Measurements from ENCODE around the gene FXYD1. TPM values are rescaled to one million over a fixed set of nuclear protein-coding genes. Genes with fewer than 3 reads are reported as not detected.

Gene FXYD1
- total RNA-seq, 1 experiment from 2014 or later: not detected

DNA sequence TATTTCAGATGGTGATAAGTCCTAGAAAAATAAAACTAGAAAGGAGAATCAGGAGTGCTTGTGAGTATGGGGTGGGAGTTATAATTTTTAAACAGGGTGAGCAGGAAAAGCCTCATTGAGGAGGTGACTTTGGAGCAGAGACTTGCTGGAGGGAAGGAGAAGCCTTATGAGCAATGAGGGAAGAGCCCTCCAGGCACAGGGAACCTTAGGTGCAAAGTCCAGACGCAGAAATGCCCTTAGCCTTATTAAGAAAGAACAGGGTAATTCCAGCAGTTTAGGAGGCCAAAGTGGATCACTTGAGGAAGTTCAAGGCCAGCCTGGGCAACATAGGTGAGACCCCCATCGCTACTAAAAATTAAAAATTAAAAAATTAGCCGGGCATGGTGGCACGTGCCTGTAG is 44.0 kb upstream of the FXYD1 start:
- in situ Hi-C loops (cut with HindIII; ENCODE audit: low pct_unique_long_range_greater_than_20kb, low sequenced_read_pairs): no loop called here
- Histone ChIP-seq H3K27me3 (ENCODE audit: control insufficient read depth, insufficient read depth, low read length) (no peaks in the 10 kb centered on the region), H3K4me3 (ENCODE audit: low read depth in 2 of 2, low read length in 2 of 2) (no peak overlapping the region), H3K4me1 (ENCODE audit: control insufficient read depth, insufficient read depth, low read length) (peaks cover 8% of the 10 kb centered on the region), H3K36me3 (ENCODE audit: control insufficient read depth, insufficient read depth, low read length) (no peaks in the 10 kb centered on the region), H3K9me3 (ENCODE audit: control insufficient read depth, insufficient read depth, low read depth, low read length) (no peaks in the 10 kb centered on the region), H3K27ac (ENCODE audit: low read length) (no peak overlapping the region)
- POLR2A ChIA-PET: no interaction called here
- TF ChIP-seq, protein P1, sequence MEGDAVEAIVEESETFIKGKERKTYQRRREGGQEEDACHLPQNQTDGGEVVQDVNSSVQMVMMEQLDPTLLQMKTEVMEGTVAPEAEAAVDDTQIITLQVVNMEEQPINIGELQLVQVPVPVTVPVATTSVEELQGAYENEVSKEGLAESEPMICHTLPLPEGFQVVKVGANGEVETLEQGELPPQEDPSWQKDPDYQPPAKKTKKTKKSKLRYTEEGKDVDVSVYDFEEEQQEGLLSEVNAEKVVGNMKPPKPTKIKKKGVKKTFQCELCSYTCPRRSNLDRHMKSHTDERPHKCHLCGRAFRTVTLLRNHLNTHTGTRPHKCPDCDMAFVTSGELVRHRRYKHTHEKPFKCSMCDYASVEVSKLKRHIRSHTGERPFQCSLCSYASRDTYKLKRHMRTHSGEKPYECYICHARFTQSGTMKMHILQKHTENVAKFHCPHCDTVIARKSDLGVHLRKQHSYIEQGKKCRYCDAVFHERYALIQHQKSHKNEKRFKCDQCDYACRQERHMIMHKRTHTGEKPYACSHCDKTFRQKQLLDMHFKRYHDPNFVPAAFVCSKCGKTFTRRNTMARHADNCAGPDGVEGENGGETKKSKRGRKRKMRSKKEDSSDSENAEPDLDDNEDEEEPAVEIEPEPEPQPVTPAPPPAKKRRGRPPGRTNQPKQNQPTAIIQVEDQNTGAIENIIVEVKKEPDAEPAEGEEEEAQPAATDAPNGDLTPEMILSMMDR (IDR thresholded peaks at IDR 0.05): no peak
- TF ChIP-seq, protein P2, sequence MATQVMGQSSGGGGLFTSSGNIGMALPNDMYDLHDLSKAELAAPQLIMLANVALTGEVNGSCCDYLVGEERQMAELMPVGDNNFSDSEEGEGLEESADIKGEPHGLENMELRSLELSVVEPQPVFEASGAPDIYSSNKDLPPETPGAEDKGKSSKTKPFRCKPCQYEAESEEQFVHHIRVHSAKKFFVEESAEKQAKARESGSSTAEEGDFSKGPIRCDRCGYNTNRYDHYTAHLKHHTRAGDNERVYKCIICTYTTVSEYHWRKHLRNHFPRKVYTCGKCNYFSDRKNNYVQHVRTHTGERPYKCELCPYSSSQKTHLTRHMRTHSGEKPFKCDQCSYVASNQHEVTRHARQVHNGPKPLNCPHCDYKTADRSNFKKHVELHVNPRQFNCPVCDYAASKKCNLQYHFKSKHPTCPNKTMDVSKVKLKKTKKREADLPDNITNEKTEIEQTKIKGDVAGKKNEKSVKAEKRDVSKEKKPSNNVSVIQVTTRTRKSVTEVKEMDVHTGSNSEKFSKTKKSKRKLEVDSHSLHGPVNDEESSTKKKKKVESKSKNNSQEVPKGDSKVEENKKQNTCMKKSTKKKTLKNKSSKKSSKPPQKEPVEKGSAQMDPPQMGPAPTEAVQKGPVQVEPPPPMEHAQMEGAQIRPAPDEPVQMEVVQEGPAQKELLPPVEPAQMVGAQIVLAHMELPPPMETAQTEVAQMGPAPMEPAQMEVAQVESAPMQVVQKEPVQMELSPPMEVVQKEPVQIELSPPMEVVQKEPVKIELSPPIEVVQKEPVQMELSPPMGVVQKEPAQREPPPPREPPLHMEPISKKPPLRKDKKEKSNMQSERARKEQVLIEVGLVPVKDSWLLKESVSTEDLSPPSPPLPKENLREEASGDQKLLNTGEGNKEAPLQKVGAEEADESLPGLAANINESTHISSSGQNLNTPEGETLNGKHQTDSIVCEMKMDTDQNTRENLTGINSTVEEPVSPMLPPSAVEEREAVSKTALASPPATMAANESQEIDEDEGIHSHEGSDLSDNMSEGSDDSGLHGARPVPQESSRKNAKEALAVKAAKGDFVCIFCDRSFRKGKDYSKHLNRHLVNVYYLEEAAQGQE (IDR thresholded peaks at IDR 0.05; ENCODE audit: insufficient read depth in 1 of 2, low read depth in 2 of 2, low read length in 1 of 2): no peak
- TF ChIP-seq SIN3A (IDR thresholded peaks at IDR 0.05; ENCODE audit: borderline replicate concordance, insufficient read depth, low read depth, low read length) (no peak), TCF7L2 (IDR thresholded peaks at IDR 0.05; ENCODE audit: low read depth, low read length) (no peak), POLR2AphosphoS5 (IDR thresholded peaks at IDR 0.05; ENCODE audit: low read depth, low read length) (no peak)
- CTCF ChIA-PET: no interaction called here
- no TSS peak for BruUV-seq (replicated peaks)
- DNase-seq (ENCODE audit: low read depth, low spot score) (no peak), ATAC-seq (no peak)
- intact Hi-C loops (cut with micrococcal nuclease; ENCODE audit: unreplicated experiment): loop anchor here (5.0 to 10.0 kb wide), 2 partner anchors 50 to 122 kb away; partner anchors contain the start of gene HPN

DNA sequence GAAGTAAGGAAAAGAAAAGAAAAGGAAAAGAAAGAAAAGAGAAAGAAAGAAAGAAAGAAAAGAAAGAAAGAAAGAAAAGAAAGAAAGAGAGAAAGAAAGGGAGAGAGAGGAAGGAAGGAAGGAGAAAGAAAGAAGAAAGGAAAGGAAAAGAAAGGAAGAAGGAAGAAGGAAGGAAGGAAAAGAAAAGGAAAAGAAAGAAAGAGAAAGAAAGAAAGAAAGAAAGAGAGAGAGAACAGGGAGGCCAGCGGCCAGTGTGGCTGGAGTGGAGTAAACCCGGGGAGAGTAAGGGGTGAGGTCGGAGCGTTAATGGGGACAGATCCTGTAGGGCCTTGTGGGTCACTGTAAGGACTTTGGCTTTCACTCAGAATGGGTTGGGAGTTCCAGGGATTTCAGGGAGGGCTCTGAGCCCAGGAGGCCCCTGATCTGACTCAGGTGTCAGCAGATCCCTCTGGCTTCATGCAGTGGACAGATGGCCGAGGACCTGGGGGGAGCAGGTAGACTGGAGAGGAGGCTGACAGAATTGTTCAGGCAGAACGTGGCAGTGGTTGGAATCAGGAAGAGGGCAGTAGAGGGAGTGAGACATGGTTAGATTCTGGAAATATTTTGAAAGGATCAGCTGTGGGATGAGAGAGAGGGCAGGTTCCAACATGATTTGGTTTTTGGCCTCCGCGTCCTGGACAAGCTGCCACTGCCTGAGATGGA is 42.8 kb upstream of the FXYD1 start:
- in situ Hi-C loops (cut with HindIII; ENCODE audit: low pct_unique_long_range_greater_than_20kb, low sequenced_read_pairs): no loop called here
- H3K27me3 ChIP-seq (ENCODE audit: control insufficient read depth, insufficient read depth, low read length): no peaks in the 10 kb centered on the region
- no TSS peak for BruUV-seq (replicated peaks)
- TF ChIP-seq, protein P1 (IDR thresholded peaks at IDR 0.05): no peak
- no peak for TF ChIP-seq SIN3A (IDR thresholded peaks at IDR 0.05; ENCODE audit: borderline replicate concordance, insufficient read depth, low read depth, low read length)
- TF ChIP-seq POLR2AphosphoS5 (IDR thresholded peaks at IDR 0.05; ENCODE audit: low read depth, low read length): no peak
- TF ChIP-seq TCF7L2 (IDR thresholded peaks at IDR 0.05; ENCODE audit: low read depth, low read length): no peak
- TF ChIP-seq, protein P2 (IDR thresholded peaks at IDR 0.05; ENCODE audit: insufficient read depth in 1 of 2, low read depth in 2 of 2, low read length in 1 of 2): no peak
- DNase-seq (ENCODE audit: low read depth, low spot score) (no peak), ATAC-seq (no peak)
- no peak overlapping the region for H3K27ac ChIP-seq (ENCODE audit: low read length)
- ChIA-PET POLR2A (interaction anchor here (0.5 kb wide), 1 partner anchor 302 kb away, joined by 6 read pairs; no protein-coding TSS in a partner anchor), CTCF (no interaction called here)
- H3K9me3 ChIP-seq (ENCODE audit: control insufficient read depth, insufficient read depth, low read depth, low read length): no peaks in the 10 kb centered on the region
- peaks cover 1% of the 10 kb centered on the region for H3K4me1 ChIP-seq (ENCODE audit: control insufficient read depth, insufficient read depth, low read length)
- H3K4me3 ChIP-seq (ENCODE audit: low read depth in 2 of 2, low read length in 2 of 2): no peak overlapping the region
- intact Hi-C loops (cut with micrococcal nuclease; ENCODE audit: unreplicated experiment): loop anchor here (10.0 kb wide), 1 partner anchor 51 kb away; the partner anchor contains the start of gene HPN
- H3K36me3 ChIP-seq (ENCODE audit: control insufficient read depth, insufficient read depth, low read length): no peaks in the 10 kb centered on the region

Measured in Panc1 (cell line).